Measurements from ENCODE around the gene AMN. TPM values are rescaled to one million over a fixed set of nuclear protein-coding genes. Genes with fewer than 3 reads are reported as not detected.

AMN gene
- polyA plus RNA-seq, 3 donors, result 0.09 TPM; not detected in 2

DNA sequence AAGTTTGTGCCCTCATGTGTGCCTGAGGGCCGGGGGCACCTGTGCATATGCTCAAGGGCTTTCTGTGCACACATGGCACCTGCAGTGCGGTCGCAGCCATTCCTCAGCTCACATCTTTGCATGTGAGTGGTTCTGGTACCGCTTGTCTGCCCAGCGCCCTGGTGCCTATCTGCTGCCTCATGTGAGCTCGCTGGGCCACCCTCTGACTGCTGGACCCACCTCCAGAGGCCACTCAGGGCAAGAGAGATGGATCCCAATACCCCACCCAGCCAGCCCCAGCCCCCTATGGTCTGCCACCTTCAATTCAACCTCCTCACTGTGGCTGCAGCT is 5.4 kb upstream of the AMN start:
- WGBS (ENCODE audit: insufficient coverage), result 95% methylated on average over 5 of the region's 6 CpGs
- intact Hi-C loops (cut with micrococcal nuclease), result loop anchor here in 1 of 2 donors (5.0 kb wide), 1 partner anchor 220 kb away; no protein-coding TSS in a partner anchor
- H4K20me1 ChIP-seq (ENCODE audit: insufficient read depth, low read length), result peaks cover 25% of the 10 kb centered on the region
- no peak for DNase-seq
- H3K9me3 Mint-ChIP-seq, result peaks cover 0 to 4% (median 0%) of the 10 kb centered on the region in 7 donors
- no peak overlapping the region for H3K4me3 Mint-ChIP-seq
- H3K79me2 ChIP-seq (ENCODE audit: insufficient read depth, low read length), result no peaks in the 10 kb centered on the region
- H3K4me2 ChIP-seq (replicated peaks; ENCODE audit: extremely low read depth, low read length, poor library complexity, severe bottlenecking), result no peak overlapping the region
- no peaks in the 10 kb centered on the region for H3K4me1 ChIP-seq (ENCODE audit: control insufficient read depth in 1 of 2, insufficient read depth in 2 of 2, low read length in 2 of 2)
- no peaks in the 10 kb centered on the region for H3K4me1 Mint-ChIP-seq
- H3K27me3 ChIP-seq (ENCODE audit: control insufficient read depth in 2 of 2, insufficient read depth in 2 of 2, low read length in 2 of 2), result peaks cover 1 to 12% of the 10 kb centered on the region in 2 donors
- peaks cover 0 to 6% of the 10 kb centered on the region in 2 donors for H3K9me3 ChIP-seq (replicated peaks in 1 of 2; ENCODE audit: control insufficient read depth in 1 of 2, insufficient read depth in 1 of 2, low read length in 2 of 2)
- TF ChIP-seq CTCF (IDR thresholded peaks at IDR 0.05), result no peak
- H3K27ac Mint-ChIP-seq, result peak overlapping the region in 1 of 7 donors; percentile 12
- H3K36me3 ChIP-seq (replicated peaks in 1 of 2; ENCODE audit: control insufficient read depth in 1 of 2, insufficient read depth in 2 of 2, low read length in 2 of 2), result no peaks in the 10 kb centered on the region
- no peak overlapping the region for H3K9ac ChIP-seq (ENCODE audit: insufficient read depth, low read length, poor library complexity, severe bottlenecking)
- H3K4me3 ChIP-seq (replicated peaks in 1 of 3; ENCODE audit: low read depth in 2 of 3, low read length in 3 of 3), result no peak overlapping the region
- peaks cover 2 to 6% of the 10 kb centered on the region in 2 donors for H3K36me3 Mint-ChIP-seq
- no peak overlapping the region for H2AFZ ChIP-seq (ENCODE audit: insufficient read depth, low read depth, low read length, poor library complexity, severe bottlenecking)
- peaks cover 0 to 3% (median 0%) of the 10 kb centered on the region in 3 donors for H3K27me3 Mint-ChIP-seq (ENCODE audit: low read depth in 3 of 3)
- no peak overlapping the region for H3K27ac ChIP-seq (ENCODE audit: low read depth in 1 of 2, low read length in 2 of 2)

GRCh38 chr14:102917469-102918211 is 4.8 kb upstream of the AMN start:
- Histone ChIP-seq H3K4me1 (ENCODE audit: control insufficient read depth in 1 of 2, insufficient read depth in 2 of 2, low read length in 2 of 2) (no peaks in the 10 kb centered on the region), H3K4me3 (replicated peaks in 1 of 3; ENCODE audit: low read depth in 2 of 3, low read length in 3 of 3) (no peak overlapping the region), H3K79me2 (ENCODE audit: insufficient read depth, low read length) (no peaks in the 10 kb centered on the region), H2AFZ (ENCODE audit: insufficient read depth, low read depth, low read length, poor library complexity, severe bottlenecking) (no peak overlapping the region), H3K9me3 (replicated peaks in 1 of 2; ENCODE audit: control insufficient read depth in 1 of 2, insufficient read depth in 1 of 2, low read length in 2 of 2) (peaks cover 0 to 9% of the 10 kb centered on the region in 2 donors), H3K27ac (ENCODE audit: low read depth in 1 of 2, low read length in 2 of 2) (no peak overlapping the region), H3K9ac (ENCODE audit: insufficient read depth, low read length, poor library complexity, severe bottlenecking) (no peak overlapping the region), H3K36me3 (replicated peaks in 1 of 2; ENCODE audit: control insufficient read depth in 1 of 2, insufficient read depth in 2 of 2, low read length in 2 of 2) (no peaks in the 10 kb centered on the region), H3K4me2 (replicated peaks; ENCODE audit: extremely low read depth, low read length, poor library complexity, severe bottlenecking) (no peak overlapping the region), H4K20me1 (ENCODE audit: insufficient read depth, low read length) (peaks cover 21% of the 10 kb centered on the region), H3K27me3 (ENCODE audit: control insufficient read depth in 2 of 2, insufficient read depth in 2 of 2, low read length in 2 of 2) (peaks cover 8 to 18% of the 10 kb centered on the region in 2 donors)
- H3K4me1 Mint-ChIP-seq, result no peaks in the 10 kb centered on the region
- H3K4me3 Mint-ChIP-seq, result no peak overlapping the region
- peaks cover 0 to 3% (median 0%) of the 10 kb centered on the region in 7 donors for H3K9me3 Mint-ChIP-seq
- peaks cover under 1 to 2% of the 10 kb centered on the region in 2 donors for H3K36me3 Mint-ChIP-seq
- peak in 2 of 3 donors; percentile 10 to 24 for DNase-seq
- TF ChIP-seq CTCF (IDR thresholded peaks at IDR 0.05), result peak; percentile 71
- intact Hi-C loops (cut with micrococcal nuclease), result loop anchor here (1.0 to 5.0 kb wide), 2 partner anchors 220 to 223 kb away; no protein-coding TSS in a partner anchor
- WGBS (ENCODE audit: insufficient coverage), result 60% methylated on average over 10 of the region's 12 CpGs
- peaks cover 0 to 3% (median 0%) of the 10 kb centered on the region in 3 donors for H3K27me3 Mint-ChIP-seq (ENCODE audit: low read depth in 3 of 3)
- no peak overlapping the region for H3K27ac Mint-ChIP-seq

Data from CD14-positive monocyte (primary cell).